ENCODE measurements around the gene COL5A3.

Gene COL5A3

DNA sequence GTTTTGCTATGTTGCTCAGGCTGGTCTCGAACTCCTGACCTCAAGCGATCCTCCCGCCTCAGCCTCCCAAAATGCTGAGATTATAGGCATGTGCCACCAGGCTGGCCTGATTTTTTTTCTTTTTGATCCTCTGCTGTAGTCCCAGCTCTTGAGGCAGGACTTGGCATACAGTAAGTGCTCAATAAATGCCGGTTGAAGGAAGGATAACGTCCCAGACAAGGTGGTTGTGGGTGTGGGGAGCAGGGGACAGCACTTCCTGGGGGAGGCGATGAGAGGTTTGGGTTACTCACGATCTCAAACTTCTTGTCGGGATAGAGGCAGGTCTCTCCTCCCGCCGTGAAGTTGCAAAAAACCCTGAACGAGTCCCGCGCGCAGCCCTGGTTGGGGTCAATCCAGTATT lies 44.3 kb downstream of the COL5A3 start:
- no peak overlapping the region for H3K4me3 ChIP-seq (ENCODE audit: control insufficient read depth in 1 of 7, extremely low read depth in 1 of 7, insufficient read depth in 4 of 7, low read depth in 2 of 7, low read length in 6 of 7)
- no peak overlapping the region for H3K27ac ChIP-seq (ENCODE audit: insufficient read depth in 1 of 2, low read depth in 1 of 2, low read length in 2 of 2, poor library complexity in 1 of 2, severe bottlenecking in 2 of 2)
- peaks cover 0 to 71% (median 22%) of the 10 kb centered on the region in 5 experiments for H3K27me3 ChIP-seq (replicated peaks in 2 of 5; ENCODE audit: control insufficient read depth in 4 of 5, insufficient read depth in 5 of 5, low read length in 4 of 5)
- POLR2A ChIA-PET: no interaction called here
- H3K4me1 ChIP-seq (ENCODE audit: control extremely low read depth in 1 of 4, control insufficient read depth in 4 of 4, insufficient read depth in 4 of 4, low read length in 3 of 4): no peaks in the 10 kb centered on the region
- no peaks in the 10 kb centered on the region for H3K36me3 ChIP-seq (ENCODE audit: control insufficient read depth in 4 of 4, insufficient read depth in 4 of 4, low read length in 3 of 4)
- H3K9me3 ChIP-seq (ENCODE audit: control extremely low read depth in 1 of 5, control insufficient read depth in 4 of 5, insufficient read depth in 2 of 5, low read depth in 1 of 5, low read length in 4 of 5): peaks cover 0 to 2% (median 0%) of the 10 kb centered on the region in 5 experiments
- 53% methylated on average over 6 of the region's 14 CpGs for WGBS (ENCODE audit: insufficient coverage)
- DNase-seq: no peak
- CTCF ChIA-PET: interaction anchor here (1.5 kb wide), 1 partner anchor 21 kb away, joined by 3 read pairs; no protein-coding TSS in a partner anchor

DNA sequence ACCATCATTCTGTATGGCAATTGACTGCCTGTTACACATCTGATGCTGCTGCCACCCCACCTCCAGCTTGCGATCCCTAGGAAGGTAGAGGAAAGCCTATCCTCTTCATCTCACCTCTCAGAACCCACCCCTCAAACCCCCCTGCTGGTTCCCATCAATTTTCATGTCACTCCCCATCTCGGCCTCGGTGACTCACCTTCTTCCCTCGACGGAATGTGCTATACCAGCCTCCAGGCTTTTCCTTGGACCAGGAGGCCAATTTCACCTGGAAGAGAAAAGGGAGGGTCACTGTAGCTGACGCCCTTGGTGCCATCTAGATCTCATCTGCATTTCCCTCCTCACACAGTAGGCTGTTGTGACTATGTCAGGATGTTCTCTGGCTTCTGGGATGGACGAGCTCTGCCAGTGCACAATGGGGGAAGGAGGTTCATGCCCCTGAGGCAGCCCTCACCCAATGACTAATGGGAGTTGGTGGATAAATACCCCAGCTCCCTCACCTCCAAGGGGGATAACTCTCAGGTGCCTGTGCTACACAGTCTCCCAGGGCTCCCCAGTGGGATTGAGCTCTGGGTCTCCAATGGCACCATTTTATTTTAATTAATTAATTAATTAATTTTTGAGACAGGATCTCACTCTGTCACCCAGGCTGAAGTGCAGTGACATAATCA lies 47.5 kb downstream of the COL5A3 start:
- peaks cover 0 to 7% (median 0%) of the 10 kb centered on the region in 5 experiments for H3K9me3 ChIP-seq (ENCODE audit: control extremely low read depth in 1 of 5, control insufficient read depth in 4 of 5, insufficient read depth in 2 of 5, low read depth in 1 of 5, low read length in 4 of 5)
- no peaks in the 10 kb centered on the region for H3K36me3 ChIP-seq (ENCODE audit: control insufficient read depth in 4 of 4, insufficient read depth in 4 of 4, low read length in 3 of 4)
- 44% methylated on average over 4 of the region's 7 CpGs for WGBS (ENCODE audit: insufficient coverage)
- POLR2A ChIA-PET: no interaction called here
- H3K27me3 ChIP-seq (replicated peaks in 2 of 5; ENCODE audit: control insufficient read depth in 4 of 5, insufficient read depth in 5 of 5, low read length in 4 of 5): peaks cover 0 to 68% (median 11%) of the 10 kb centered on the region in 5 experiments
- no peak for DNase-seq
- H3K4me3 ChIP-seq (ENCODE audit: control insufficient read depth in 1 of 7, extremely low read depth in 1 of 7, insufficient read depth in 4 of 7, low read depth in 2 of 7, low read length in 6 of 7): no peak overlapping the region
- no peak overlapping the region for H3K27ac ChIP-seq (ENCODE audit: insufficient read depth in 1 of 2, low read depth in 1 of 2, low read length in 2 of 2, poor library complexity in 1 of 2, severe bottlenecking in 2 of 2)
- CTCF ChIA-PET: interaction anchor here (1.4 kb wide), 1 partner anchor 38 kb away, joined by 3 read pairs; no protein-coding TSS in a partner anchor
- no peaks in the 10 kb centered on the region for H3K4me1 ChIP-seq (ENCODE audit: control extremely low read depth in 1 of 4, control insufficient read depth in 4 of 4, insufficient read depth in 4 of 4, low read length in 3 of 4)

DNA sequence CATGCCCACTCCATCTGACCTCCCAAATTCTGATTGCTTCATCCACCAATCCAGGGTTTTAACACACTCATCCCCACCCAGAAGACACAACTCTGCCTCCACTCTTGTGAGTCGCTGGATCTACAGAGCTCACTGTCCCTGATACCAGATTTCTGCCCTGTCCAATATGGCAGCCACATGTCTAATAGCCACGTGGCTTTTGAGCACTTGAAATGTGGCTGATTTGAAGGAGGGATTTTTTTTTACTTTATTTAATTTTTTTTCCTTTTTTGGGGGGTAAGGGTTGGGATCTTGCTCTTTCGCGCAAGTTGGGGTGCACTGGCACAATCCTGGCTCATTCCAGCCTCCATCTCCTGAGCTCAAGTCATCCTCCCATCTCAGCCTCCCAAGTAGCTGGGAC lies 49.2 kb downstream of the COL5A3 start:
- H3K27me3 ChIP-seq (replicated peaks in 2 of 5; ENCODE audit: control insufficient read depth in 4 of 5, insufficient read depth in 5 of 5, low read length in 4 of 5): peaks cover 0 to 52% (median 7%) of the 10 kb centered on the region in 5 experiments
- CTCF ChIA-PET: no interaction called here
- H3K27ac ChIP-seq (ENCODE audit: insufficient read depth in 1 of 2, low read depth in 1 of 2, low read length in 2 of 2, poor library complexity in 1 of 2, severe bottlenecking in 2 of 2): no peak overlapping the region
- H3K36me3 ChIP-seq (ENCODE audit: control insufficient read depth in 4 of 4, insufficient read depth in 4 of 4, low read length in 3 of 4): no peaks in the 10 kb centered on the region
- H3K4me1 ChIP-seq (ENCODE audit: control extremely low read depth in 1 of 4, control insufficient read depth in 4 of 4, insufficient read depth in 4 of 4, low read length in 3 of 4): no peaks in the 10 kb centered on the region
- POLR2A ChIA-PET: interaction anchor here (0.6 kb wide), 1 partner anchor 21 kb away, joined by 3 read pairs; no protein-coding TSS in a partner anchor
- 100% methylated on average over 1 of the region's 4 CpGs for WGBS (ENCODE audit: insufficient coverage)
- no peak for DNase-seq
- H3K4me3 ChIP-seq (ENCODE audit: control insufficient read depth in 1 of 7, extremely low read depth in 1 of 7, insufficient read depth in 4 of 7, low read depth in 2 of 7, low read length in 6 of 7): no peak overlapping the region
- peaks cover 0 to 7% (median 0%) of the 10 kb centered on the region in 5 experiments for H3K9me3 ChIP-seq (ENCODE audit: control extremely low read depth in 1 of 5, control insufficient read depth in 4 of 5, insufficient read depth in 2 of 5, low read depth in 1 of 5, low read length in 4 of 5)

DNA sequence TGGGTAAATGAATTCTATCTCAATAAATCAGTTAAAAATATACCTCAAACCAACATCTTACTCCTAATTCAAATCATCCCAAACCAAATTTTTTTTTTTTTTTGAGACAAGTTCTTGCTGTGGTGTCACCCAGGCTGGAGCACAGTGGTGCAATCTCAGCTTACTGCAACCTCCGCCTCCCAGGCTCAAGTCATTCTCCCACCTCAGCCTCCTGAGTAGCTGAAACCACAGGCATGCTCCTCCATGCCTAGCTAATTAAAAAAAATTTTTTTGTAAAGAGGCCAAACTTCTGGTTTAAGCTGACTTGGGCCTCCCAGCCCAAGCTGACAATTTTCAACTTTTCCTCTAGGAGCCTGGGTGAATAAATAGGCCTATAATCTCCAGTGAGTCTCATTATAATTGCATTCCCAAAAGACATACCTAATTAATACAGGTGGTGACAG lies 51.9 kb downstream of the COL5A3 start:
- H3K4me1 ChIP-seq (ENCODE audit: control extremely low read depth in 1 of 4, control insufficient read depth in 4 of 4, insufficient read depth in 4 of 4, low read length in 3 of 4): no peaks in the 10 kb centered on the region
- H3K9me3 ChIP-seq (ENCODE audit: control extremely low read depth in 1 of 5, control insufficient read depth in 4 of 5, insufficient read depth in 2 of 5, low read depth in 1 of 5, low read length in 4 of 5): peaks cover 0 to 7% (median 0%) of the 10 kb centered on the region in 5 experiments
- ChIA-PET POLR2A (no interaction called here), CTCF (interaction anchor here (1.2 kb wide), 1 partner anchor 27 kb away, joined by 3 read pairs; no protein-coding TSS in a partner anchor)
- no peak overlapping the region for H3K4me3 ChIP-seq (ENCODE audit: control insufficient read depth in 1 of 7, extremely low read depth in 1 of 7, insufficient read depth in 4 of 7, low read depth in 2 of 7, low read length in 6 of 7)
- WGBS (ENCODE audit: insufficient coverage): no CpG with 5 or more reads among the region's 1 CpG
- H3K36me3 ChIP-seq (ENCODE audit: control insufficient read depth in 4 of 4, insufficient read depth in 4 of 4, low read length in 3 of 4): no peaks in the 10 kb centered on the region
- no peak for DNase-seq
- no peak overlapping the region for H3K27ac ChIP-seq (ENCODE audit: insufficient read depth in 1 of 2, low read depth in 1 of 2, low read length in 2 of 2, poor library complexity in 1 of 2, severe bottlenecking in 2 of 2)
- peaks cover 0 to 33% (median 2%) of the 10 kb centered on the region in 5 experiments for H3K27me3 ChIP-seq (replicated peaks in 2 of 5; ENCODE audit: control insufficient read depth in 4 of 5, insufficient read depth in 5 of 5, low read length in 4 of 5)

DNA sequence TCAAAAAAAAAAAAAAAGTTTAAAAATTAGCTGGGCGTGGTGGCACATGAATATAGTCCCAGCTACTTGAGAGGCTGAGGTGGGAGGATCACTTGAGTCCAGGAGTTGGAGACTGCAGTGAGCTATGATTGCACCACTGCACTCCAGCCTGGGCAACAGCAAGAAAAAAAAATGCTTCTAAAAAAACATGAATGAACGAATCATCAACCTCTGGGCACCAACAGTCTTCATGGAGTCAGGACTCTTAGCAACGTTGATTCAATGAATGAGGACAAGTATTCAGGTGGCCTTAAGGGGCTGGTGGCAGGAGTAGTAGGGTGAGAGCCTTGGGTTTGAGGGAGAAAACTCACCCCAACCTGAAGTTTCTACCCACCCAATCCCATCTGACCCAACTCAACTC lies 53.3 kb downstream of the COL5A3 start:
- Histone ChIP-seq H3K27ac (ENCODE audit: insufficient read depth in 1 of 2, low read depth in 1 of 2, low read length in 2 of 2, poor library complexity in 1 of 2, severe bottlenecking in 2 of 2) (no peak overlapping the region), H3K4me3 (ENCODE audit: control insufficient read depth in 1 of 7, extremely low read depth in 1 of 7, insufficient read depth in 4 of 7, low read depth in 2 of 7, low read length in 6 of 7) (no peak overlapping the region), H3K4me1 (ENCODE audit: control extremely low read depth in 1 of 4, control insufficient read depth in 4 of 4, insufficient read depth in 4 of 4, low read length in 3 of 4) (no peaks in the 10 kb centered on the region), H3K27me3 (replicated peaks in 2 of 5; ENCODE audit: control insufficient read depth in 4 of 5, insufficient read depth in 5 of 5, low read length in 4 of 5) (peaks cover 0 to 27% (median 2%) of the 10 kb centered on the region in 5 experiments), H3K9me3 (ENCODE audit: control extremely low read depth in 1 of 5, control insufficient read depth in 4 of 5, insufficient read depth in 2 of 5, low read depth in 1 of 5, low read length in 4 of 5) (peaks cover 0 to 5% (median 0%) of the 10 kb centered on the region in 5 experiments), H3K36me3 (ENCODE audit: control insufficient read depth in 4 of 4, insufficient read depth in 4 of 4, low read length in 3 of 4) (no peaks in the 10 kb centered on the region)
- POLR2A ChIA-PET: no interaction called here
- DNase-seq: no peak
- WGBS (ENCODE audit: insufficient coverage): 94% methylated on average over 3 of the region's 3 CpGs
- CTCF ChIA-PET: no interaction called here

DNA sequence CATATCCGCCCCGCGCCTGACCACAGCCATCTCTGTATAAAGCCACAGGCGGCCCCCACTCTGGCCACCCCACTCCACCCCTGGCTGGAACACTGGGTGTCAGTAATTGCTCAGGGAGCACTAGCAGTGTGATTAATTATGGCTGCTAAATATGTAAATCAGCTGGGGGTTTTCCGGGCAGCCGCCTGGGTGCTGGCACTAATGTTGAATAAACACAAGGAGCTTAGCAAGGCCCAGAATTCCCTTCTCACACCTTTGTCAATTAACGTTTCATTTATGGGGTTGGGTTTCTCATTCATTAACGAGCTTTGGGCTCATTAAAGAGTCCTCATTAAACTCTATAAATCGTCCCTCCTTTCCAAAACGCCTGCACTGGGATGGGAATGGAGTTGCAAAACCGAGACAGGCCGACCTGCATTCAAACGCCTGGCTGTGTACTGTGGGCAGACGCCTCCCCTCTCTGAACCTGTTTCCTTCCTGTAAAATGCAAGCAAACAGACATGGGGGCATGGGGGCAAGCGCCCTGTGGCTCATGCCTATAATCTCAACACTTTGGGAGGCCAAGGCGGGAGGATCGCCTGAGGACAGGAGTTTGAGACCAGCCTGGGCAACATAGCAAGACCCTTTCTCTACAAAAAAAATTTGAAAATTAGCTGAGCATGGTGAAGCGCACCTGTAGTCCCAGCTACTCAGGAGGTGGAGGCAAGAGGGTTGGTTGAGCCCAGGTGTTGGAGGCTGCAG lies 56.3 kb downstream of the COL5A3 start:
- peaks cover 0 to 13% (median 2%) of the 10 kb centered on the region in 5 experiments for H3K27me3 ChIP-seq (replicated peaks in 2 of 5; ENCODE audit: control insufficient read depth in 4 of 5, insufficient read depth in 5 of 5, low read length in 4 of 5)
- CTCF ChIA-PET: interaction anchor here (0.7 to 1.4 kb wide), 4 partner anchors 9 to 137 kb away, joined by 3 read pairs; no protein-coding TSS in a partner anchor
- DNase-seq: no peak
- no peaks in the 10 kb centered on the region for H3K36me3 ChIP-seq (ENCODE audit: control insufficient read depth in 4 of 4, insufficient read depth in 4 of 4, low read length in 3 of 4)
- 81% methylated on average over 16 of the region's 18 CpGs for WGBS (ENCODE audit: insufficient coverage)
- POLR2A ChIA-PET: no interaction called here
- no peak overlapping the region for H3K27ac ChIP-seq (ENCODE audit: insufficient read depth in 1 of 2, low read depth in 1 of 2, low read length in 2 of 2, poor library complexity in 1 of 2, severe bottlenecking in 2 of 2)
- H3K9me3 ChIP-seq (ENCODE audit: control extremely low read depth in 1 of 5, control insufficient read depth in 4 of 5, insufficient read depth in 2 of 5, low read depth in 1 of 5, low read length in 4 of 5): no peaks in the 10 kb centered on the region
- H3K4me1 ChIP-seq (ENCODE audit: control extremely low read depth in 1 of 4, control insufficient read depth in 4 of 4, insufficient read depth in 4 of 4, low read length in 3 of 4): no peaks in the 10 kb centered on the region
- H3K4me3 ChIP-seq (ENCODE audit: control insufficient read depth in 1 of 7, extremely low read depth in 1 of 7, insufficient read depth in 4 of 7, low read depth in 2 of 7, low read length in 6 of 7): no peak overlapping the region

DNA sequence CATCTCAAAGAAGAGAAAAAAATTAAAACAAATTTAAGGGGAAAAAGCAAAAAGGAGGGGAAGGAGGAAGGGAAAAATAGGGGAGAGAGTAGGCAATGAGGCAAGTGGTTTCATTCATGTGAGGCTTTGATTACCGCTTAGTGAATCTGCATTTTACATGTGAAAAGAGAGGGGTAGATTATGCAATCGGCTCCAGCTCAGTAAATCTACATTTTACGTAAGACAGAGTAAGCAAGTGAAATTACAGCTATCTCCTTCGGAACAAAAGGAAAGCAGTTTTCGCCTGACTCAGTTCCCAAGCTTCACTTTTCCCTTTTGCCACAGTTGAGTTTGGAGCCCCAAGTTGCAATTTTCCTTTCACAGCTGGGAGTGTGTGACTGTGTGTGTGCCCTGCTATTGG lies 58.0 kb downstream of the COL5A3 start:
- CTCF ChIA-PET: interaction anchor here (0.6 to 0.9 kb wide), 2 partner anchors 13 to 1723 kb away, joined by 3 read pairs; no protein-coding TSS in a partner anchor
- H3K27ac ChIP-seq (ENCODE audit: insufficient read depth in 1 of 2, low read depth in 1 of 2, low read length in 2 of 2, poor library complexity in 1 of 2, severe bottlenecking in 2 of 2): no peak overlapping the region
- no peaks in the 10 kb centered on the region for H3K9me3 ChIP-seq (ENCODE audit: control extremely low read depth in 1 of 5, control insufficient read depth in 4 of 5, insufficient read depth in 2 of 5, low read depth in 1 of 5, low read length in 4 of 5)
- 67% methylated on average over 5 of the region's 5 CpGs for WGBS (ENCODE audit: insufficient coverage)
- no peak for DNase-seq
- no peak overlapping the region for H3K4me3 ChIP-seq (ENCODE audit: control insufficient read depth in 1 of 7, extremely low read depth in 1 of 7, insufficient read depth in 4 of 7, low read depth in 2 of 7, low read length in 6 of 7)
- POLR2A ChIA-PET: no interaction called here
- no peaks in the 10 kb centered on the region for H3K4me1 ChIP-seq (ENCODE audit: control extremely low read depth in 1 of 4, control insufficient read depth in 4 of 4, insufficient read depth in 4 of 4, low read length in 3 of 4)
- no peaks in the 10 kb centered on the region for H3K36me3 ChIP-seq (ENCODE audit: control insufficient read depth in 4 of 4, insufficient read depth in 4 of 4, low read length in 3 of 4)
- H3K27me3 ChIP-seq (replicated peaks in 2 of 5; ENCODE audit: control insufficient read depth in 4 of 5, insufficient read depth in 5 of 5, low read length in 4 of 5): peaks cover 0 to 11% (median 1%) of the 10 kb centered on the region in 5 experiments

Data from common myeloid progenitor, CD34-positive (primary cell).